GM04504 (cell line): ENCODE data around the gene SEC61A2.
"Not testable (repeated sequence)": the region's sequence is repeated elsewhere in the genome, so short reads cannot be mapped to it uniquely, and the experiment has no call there.

Experiments
- DNase-seq: peaks from one replicate; pipeline ENCODE4 v3.0.0-alpha.2; 2012; ENCODE audit warnings: low read depth

The SEC61A2 gene

DNA sequence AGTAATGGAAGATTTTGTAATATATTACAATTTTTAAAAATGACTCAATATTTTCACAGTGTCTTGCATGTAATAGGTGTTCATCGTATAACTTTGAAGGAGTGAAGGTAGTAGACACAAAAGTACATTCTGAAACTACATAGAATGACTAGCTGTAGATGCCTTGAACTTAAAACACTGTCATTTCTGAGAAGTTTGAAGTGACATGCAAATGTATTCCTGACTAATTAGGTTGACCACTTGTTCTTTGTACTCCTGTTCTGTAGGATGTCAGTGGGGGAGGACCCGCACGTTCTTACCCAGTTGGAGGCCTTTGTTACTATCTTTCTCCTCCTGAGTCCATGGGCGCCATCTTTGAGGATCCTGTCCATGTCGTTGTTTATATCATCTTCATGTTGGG lies 31.2 kb downstream of the SEC61A2 start:
- DNase-seq: no peak

DNA sequence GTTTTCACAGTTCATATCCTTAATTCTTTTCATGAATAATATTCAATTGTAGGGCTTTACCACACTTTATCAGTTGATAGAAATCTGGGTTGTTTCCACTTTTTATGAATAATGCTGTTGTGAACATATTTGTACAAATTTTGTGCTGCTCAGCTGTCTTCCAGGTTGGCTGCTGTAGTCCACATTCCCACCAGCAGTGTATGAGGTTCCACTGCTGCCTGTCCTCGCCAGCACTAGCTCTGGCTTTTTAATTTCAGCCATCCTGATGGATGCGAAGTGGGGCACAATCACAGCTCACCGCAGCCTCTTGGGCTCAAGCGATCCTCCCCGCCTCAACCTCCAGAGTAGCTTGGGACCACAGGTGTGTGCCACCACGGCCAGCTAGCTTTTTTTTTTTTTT lies 33.5 kb downstream of the SEC61A2 start:
- no peak for DNase-seq

DNA sequence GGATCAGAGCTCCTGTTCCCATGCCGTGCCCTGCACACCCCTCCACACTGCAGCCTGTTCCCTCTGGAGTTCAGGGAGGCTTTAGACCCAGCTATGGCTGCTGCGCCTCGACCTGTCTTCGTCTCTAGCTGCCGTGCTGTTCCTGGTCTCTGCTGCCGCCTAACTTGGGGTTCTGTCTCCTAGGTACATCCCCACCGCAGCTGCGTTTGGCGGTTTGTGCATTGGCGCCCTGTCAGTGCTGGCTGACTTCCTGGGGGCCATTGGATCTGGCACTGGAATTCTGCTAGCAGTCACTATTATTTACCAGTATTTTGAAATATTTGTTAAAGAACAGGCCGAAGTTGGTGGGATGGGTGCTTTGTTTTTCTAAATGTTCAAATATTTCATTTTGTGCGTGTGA lies 34.6 kb downstream of the SEC61A2 start:
- DNase-seq: no peak

DNA sequence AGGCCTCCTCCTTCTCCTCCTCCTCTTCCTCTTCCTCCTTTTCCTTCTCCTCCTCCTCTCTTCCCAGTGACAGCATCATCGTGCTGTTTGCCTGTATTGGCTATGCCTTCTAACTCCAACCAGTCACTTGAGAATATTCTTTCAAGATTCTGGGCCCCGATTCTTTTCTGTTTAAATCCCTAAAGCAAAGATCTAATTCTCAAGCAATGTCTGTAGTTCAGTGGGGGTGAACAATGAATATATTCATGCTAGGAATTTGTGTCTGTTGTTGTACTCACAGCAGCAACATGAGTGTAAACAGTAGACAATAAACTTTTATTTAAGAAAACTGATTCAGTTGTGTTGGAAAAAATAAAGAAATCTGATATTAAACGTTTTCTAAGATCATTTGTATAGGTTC lies 35.6 kb downstream of the SEC61A2 start:
- DNase-seq: no peak

DNA sequence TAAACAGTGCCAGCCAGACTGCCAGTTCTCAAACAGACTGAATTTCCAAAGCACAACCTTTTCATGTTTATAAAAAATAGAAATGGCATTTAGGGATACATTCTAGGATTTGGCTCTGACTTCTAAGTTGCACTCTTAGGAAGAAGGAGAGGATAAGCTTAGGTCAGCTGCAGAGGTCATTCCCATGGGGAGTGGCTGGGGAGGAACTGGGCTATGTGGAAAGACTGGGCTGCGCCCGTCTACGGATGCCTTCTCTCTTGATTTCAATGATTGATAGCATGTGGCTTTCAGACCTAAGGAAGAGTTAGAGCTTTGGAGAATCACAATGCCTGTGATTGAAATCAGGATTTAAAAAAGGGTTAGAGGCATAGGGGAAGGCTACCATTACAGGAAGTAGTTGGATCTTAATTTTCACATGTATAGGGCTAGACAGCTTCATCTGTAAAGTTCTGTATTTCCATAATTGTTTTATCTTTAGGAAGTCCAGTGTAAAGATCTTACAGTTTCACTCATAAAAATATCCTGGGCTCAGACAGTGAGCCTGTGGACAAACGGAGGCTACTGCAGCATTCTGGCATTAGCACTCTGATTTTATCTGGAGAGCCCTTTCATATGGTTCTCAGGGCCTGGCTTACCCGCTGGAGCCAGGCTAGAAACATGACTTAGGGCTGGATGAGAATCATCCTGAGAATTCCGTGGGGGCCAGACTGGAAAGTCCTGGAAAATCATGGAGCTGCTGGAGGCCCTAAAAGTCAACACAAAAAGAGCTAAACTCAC lies 36.7 kb downstream of the SEC61A2 start:
- DNase-seq: no peak

DNA sequence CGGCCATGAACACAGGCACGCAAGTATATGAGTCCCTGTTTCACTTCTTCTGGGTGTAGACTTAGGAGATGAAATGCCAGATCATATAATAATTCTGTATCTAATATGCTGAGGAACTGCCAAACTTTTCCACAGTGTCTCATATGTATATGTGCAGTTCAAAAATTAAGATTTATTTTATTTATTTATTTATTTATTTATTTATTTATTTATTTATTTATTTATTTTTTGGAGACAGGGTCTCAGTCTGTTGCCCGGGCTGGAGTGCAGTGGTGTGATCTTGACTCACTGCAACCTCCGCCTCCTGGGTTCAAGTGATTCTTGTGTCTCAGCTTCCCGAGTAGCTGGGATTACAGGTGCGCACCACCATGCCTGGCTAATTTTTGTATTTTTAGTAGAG lies 42.0 kb downstream of the SEC61A2 start:
- not testable (repeated sequence) for DNase-seq

DNA sequence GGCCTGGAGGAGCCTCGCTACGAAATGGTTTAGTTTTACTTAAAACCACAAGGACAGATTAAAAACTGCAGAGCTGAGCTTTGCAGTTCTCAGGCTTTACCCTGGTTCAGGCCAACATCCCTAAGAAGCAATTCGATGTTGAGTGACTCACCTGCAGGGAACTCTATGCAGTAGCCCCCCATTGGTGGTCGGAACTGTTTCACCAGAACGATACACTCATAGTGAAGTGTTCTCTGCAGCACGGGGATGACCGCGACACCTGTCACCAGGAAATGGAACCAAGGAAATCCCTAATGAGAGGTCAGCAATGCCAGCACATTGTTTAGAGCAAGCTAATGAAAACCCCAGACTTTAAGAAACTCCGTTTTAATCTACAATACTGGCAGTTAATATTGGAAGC lies 48.2 kb downstream of the SEC61A2 start:
- DNase-seq: no peak

DNA sequence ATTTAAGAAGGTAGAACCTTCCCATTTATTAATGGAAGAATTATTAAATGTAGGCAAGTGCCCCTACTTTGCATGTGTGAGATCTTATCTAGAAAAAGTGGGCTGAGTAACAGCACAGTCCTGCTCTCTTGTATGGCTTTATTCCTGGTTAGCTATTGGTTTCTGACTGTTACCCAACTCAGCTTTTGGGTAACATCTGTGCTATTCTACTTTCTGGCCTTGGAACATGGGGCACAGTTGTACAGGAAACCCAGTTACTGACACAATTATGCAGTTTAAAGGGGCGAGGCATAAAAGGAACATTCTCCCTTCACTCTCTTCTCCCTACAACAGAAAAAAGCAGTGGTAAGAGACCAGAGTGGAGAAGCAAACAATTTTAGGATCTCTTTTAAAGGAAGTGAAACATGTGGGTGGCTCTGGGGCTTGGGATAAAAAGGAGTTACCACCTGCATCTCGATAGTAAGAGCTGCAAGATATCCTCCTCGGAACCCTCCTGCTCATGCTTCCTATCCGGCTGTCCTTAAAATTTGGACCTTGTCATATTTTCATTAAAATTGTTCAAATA lies 50.2 kb downstream of the SEC61A2 start:
- no peak for DNase-seq

DNA sequence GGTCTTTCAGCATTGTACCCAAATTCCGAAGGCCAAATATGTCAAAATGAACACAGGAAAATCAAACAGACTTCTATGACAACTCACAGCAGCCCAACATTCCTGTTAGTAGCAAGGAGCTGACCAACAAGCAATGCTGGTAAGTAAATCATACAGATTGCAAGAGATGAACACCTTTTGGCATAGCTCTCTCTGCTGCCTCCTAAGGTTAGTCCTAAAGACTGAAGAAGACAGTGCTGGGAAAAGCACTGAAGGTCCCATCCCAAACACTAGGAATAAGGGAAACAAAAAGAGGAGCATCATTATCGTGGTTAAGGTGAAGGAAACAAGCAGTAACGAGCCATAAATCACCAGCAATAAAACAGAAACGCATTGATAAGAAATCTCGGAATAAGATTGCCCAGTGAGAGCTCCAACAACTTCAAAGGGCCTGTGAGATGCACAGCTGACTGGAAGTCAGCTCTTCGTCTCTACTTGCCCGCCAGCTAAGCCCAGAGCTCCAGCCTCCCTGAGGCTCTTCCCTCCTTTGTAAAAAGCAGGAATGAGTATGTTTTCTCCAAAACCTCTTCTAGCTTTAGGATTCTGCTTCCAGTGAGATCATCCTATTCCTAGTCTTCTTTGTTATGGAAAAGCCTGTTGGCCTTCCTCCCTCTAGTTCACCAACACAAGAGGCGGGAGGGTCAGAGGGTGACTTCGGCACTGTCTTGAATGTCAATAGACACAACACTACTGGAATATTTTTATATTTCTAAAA lies 50.9 kb downstream of the SEC61A2 start:
- DNase-seq: no peak

DNA sequence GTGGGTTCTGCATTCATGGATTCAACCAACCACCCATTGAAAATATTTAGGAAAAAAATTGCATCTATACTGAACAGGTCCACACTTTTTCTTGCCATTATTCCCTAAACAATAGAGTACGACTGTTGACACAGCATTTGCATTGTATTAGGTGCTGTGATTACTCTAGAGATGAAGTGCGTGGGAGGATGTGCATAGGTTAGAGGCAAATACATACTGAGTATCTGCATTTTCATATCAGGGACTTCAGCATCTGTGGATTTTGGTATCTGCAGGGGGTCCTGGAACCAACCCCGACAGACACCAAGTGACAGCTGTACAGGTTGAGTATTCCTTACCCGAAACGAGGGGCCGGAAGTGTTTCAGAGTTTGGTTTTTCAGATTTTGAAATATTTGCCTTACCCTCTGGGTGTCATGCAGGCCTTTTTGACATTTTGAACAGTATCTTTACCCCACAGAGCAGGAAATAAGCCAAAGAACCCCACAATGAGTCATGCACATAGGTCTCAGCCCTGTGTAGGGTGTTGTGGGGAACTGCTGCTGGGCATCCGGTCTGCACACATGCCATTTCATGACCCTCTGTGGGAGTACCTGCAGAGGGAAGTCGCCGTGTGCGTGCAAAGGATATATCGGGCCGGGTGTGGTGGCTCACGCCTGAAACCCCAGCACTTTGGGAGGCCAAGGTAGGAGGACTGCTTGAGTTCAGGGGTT lies 51.7 kb downstream of the SEC61A2 start:
- no peak for DNase-seq

DNA sequence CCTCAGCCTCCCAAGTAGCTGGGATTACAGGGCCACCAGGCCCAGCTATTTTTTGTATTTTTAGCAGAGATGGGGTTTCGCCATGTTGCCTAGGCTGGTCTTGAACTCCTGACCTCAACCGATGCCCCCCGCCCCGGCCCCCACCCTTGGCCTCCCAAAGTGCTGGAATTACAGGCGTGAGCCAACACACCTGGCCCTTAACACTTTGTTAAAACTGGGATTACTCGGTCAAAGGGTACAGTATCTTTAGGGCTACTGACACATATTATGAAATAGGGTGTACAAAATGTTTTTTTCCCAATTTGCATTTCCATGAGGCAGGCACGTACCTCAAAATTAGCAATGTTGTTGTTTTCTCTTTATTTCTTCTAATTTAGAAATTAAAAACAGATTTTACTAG lies 54.7 kb downstream of the SEC61A2 start:
- no peak for DNase-seq

DNA sequence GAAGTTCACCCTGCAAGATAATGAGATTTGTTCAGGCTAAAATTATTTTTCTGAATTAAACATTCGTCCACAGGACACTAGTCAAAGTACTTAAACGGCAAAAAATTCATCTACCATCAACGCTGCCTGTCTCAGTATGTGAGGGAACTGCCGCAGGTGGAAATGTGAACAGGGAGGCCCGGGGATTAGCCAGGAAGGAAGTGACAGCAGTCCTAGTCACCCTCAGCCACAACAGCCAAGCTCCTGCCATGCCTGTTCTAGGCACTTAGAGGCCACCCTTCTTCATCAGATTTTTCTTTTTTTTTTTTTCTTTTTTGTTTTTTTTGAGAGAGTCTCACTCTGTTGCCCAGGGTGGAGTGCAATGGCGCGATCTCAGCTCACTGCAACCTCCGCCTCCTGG lies 56.8 kb downstream of the SEC61A2 start:
- no peak for DNase-seq

DNA sequence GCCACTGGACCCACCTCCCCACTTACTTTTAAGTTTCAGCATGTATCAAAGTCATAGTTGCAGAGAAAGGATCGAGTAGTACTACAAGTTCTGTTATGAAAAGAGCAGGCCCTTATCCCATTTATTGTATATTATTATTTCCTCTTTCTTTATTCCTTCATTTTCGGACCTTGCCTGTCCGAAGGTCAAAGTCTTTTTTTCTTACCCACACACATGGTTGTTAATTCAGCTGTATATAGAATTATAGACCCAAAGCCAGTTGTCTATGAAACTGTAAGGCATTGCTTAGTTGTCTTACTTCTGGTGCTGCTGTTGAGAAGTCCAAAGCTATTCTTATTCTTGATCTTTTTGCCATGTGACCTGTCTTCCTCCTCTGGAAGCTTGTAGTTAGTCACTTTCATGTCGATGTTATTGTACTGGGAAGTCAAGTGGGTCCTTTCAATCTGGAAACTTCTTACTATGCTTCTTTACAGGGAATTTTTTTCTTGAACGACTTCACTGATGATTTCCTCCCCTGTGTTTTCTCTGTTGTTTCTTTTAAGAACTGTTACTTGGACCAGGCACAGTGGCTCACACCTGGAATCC lies 57.9 kb downstream of the SEC61A2 start:
- no peak for DNase-seq

DNA sequence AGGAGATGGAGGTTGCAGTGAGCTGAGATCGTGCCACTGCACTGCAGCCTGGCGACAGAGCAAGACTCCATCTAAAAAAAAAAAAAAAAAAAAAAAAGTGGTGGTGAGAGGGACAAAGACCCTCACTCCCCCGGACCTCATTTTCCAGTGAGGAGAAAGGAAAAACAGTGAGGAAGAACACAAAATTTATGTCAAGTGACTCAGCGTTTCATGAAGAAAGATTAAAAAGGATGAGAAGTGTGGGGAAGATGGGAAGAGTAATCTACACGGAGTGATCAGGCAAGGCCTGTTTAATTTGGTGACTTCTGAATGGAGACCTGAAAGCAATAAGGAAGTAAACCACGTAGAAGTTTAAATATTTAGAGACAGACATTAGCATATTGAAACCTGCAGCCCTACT lies 59.2 kb downstream of the SEC61A2 start:
- DNase-seq: no peak

DNA sequence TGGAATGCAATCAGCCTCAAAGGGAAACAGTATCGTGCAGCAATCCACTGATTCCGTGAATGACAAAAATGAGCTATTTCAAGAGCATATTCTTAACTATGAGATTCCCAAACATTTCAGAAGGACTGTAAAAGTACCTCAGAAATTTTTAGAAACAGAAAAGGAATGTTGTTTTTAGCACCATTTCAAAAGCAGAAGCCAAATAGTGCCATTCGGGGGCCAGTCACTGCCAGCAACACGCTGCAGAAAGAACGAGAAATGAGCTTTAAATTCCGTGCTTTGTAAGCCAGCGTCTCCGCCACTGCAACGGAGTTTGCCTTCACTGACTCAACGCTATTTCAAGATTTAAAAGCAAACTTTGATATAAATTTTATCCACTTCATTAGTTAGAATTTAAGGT lies 59.9 kb downstream of the SEC61A2 start:
- no peak for DNase-seq

DNA sequence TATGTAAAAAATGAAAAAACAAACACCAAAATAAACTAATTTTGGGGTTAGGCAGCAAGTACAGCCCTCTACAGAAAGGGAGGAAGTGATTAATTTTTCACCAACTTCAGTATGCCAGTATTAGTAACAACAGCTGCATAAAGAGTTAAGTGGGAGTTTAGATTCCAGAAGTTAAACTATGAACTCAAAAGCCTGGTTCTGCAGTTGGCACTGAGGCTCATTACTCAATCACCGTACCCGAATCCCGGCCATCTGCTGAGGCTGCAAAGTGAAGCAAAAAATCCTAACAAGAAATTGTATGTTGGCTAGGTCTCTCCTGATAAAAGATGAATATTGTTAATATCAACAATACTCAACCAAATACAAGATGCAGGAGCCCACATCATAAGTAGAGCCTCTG lies 62.2 kb downstream of the SEC61A2 start:
- no peak for DNase-seq

DNA sequence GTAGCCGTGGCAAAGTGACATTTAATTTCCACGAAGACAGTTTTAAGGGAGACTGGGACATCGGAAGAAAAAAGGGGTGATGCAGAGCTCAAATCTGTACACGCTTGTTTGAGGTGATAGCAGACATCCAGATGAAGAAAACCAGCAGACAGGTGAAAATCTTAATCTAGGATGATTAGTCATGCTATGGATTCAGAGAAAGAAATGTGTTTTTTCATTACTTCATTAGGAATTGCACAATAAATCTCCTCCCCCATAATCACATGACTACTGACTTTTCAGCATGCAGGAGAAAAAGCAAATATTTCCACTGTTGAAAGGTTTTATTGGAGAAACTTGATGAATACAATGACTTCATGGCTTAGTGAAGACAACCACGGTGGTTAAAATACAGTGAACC lies 63.7 kb downstream of the SEC61A2 start:
- DNase-seq: peak; percentile 26

DNA sequence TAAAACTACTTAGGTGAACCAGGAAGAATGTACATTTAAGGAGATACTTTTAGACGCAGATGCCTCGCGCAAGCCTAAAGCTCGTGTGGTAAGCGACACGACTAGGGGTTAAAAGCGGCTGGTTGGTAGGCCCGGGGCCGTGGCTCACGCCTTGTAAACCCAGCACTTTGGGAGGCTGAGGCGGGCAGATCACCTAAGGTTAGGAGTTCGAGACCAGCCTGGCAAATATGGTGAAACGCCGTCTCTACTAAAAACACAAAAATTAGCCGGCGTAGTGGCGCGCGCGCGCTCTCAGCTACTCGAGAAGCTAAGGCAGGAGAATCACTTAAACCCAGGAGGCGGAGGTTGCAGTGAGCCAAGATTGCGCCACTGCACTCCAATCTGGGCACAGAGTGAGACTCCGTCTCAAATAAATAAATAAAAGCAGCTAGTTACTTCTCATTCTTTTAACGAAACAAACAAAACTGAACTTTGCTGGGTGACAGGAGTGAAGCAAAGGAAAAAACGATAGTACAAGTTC lies 65.3 kb downstream of the SEC61A2 start:
- peak; percentile 10 for DNase-seq

DNA sequence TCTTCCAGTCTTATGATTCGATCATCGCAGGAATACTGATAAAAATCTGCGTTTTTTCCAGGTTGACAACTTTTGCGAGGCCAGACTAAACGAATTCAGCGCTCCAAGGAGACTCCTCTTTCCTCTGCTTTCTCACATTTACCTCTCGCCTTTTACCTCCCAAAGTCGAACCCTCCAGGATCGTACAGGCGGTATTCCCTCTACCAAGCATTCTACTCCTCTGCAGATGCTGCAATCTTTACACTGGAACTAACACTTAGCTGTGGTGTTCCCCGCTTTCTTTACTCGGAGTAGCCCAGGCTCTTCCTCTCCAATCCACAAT lies 65.8 kb downstream of the SEC61A2 start:
- DNase-seq: no peak

DNA sequence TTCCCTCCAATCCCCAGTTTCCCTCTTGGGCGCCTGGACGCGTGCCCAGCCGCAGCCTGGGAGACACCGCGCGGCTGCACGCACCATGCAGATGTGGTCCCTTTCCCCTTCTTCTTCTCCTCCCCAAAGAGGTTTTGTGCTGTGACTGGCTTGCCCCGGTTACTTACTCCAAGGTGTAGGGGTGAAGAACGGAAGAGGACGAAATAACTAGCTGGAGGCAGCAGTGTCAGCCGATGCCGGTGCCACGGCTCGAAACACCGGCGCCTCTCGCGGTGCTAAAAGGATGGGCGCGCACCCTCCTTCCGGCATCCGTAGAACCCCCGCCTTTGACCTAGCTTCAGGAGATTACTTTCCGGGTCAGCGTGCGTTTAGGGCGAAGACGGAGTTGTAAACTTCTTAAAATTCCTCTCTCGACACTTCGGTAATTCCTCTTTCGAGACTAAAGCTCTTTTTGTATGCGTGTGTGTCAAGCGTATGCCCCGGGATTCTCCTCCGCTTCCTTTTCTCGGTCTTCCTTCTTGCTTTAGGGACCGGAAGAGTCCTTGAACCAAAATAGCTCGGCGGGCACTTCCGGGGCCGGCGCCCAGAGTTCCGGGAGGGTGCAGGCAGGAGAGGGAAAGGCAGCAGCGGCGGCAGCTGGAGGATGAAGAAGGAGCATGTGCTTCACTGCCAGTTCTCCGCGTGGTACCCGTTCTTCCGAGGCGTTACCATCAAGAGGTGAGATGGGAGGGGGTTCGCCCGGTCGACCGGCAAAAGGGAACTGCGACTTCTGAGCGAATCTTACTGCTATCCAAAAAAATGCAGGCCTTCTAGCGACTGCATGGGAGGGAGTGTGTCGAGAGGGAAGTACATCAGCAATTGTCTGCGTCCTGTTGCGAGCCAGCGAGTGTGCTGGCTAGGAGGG lies 66.4 kb downstream of the SEC61A2 start, which contains the start of the genes CDC123 and NUDT5:
Gene CDC123 (plus strand): TSS at position 586 of the 904 bp plus-strand sequence. CDS start 58 bp downstream, at position 644.
Gene NUDT5 (minus strand): TSS at position 289 of the 904 bp plus-strand sequence. CDS start 9,600 bp downstream, outside the sequence.
- peak; percentile 83 for DNase-seq
